Smooth muscle cell of the brain vasculature (primary cell): Measurements from ENCODE around the gene PRRG2.
"Not testable (repeated sequence)": the region's sequence is repeated elsewhere in the genome, so short reads cannot be mapped to it uniquely, and the experiment has no call there.

Experiments used
- DNase-seq: peaks from one replicate; pipeline ENCODE4 v3.0.0-alpha.2; 2012; ENCODE audit warnings: low read depth, low spot score

The PRRG2 gene

DNA sequence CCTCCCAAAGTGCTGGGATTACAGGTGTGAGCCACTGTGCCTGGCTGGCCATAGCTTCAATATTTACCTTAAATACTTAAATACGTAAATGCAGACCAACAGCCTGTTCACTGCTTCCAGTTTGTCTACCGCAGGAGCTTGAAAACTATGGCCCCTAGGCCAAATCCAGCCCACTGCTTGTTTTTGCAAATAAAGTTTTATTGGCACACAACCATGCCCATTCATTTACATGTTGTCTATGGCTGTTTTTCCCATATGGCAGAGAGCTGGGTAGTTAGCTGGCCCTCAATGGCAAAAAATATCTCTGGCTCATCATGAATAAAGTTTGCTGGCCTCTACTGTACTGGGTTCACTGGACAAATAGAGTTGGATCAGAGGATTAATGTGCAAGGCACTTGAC lies 21.7 kb downstream of the PRRG2 start:
- DNase-seq, result no peak

DNA sequence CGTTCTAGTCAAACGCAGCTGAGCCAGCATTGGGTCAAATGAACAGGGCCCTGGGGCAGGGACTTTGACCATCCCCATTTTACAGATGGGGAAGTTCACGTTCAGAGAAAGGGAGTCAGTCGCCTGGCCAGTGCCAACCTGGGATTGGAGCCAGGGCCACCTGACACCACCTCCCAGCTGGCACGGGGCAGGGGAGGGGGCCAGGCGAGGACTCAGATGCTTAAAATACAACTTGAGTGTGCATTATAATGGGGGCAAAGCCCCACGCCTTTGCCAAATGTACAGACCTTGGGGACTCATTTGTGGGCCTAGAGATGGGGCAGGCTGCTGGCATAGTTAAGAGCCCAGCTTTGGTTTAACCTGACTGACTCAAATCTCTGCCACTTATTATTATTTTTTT lies 24.5 kb downstream of the PRRG2 start:
- DNase-seq, result no peak

DNA sequence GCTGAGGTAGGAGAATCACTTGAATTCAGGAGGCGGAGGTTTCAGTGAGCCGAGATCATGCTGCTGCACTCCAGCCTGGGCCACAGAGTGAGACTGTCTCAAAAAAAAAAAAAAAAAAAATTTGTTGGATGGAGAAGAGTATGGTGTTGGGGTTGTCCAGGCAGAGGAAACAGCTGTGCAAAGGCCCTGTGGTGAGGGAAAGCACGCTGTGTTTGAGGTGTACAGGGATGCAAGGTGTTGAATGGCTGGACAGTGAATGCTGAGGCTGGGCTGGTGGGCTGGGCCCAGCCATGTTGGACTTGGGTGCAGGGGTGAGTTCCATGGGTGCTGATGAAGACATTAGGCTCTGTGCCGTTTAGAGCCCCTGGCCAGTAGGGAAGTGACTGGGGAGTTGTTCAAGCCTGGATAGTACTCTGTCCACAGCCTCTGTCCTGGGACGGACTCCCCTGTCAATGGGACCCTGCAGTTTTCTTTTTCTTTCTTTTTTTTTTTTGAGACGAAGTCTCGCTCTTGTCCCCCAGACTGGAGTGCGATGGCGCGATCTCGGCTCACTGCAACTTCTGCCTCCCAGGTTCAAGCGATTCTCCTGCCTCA lies 28.5 kb downstream of the PRRG2 start:
- no peak for DNase-seq

DNA sequence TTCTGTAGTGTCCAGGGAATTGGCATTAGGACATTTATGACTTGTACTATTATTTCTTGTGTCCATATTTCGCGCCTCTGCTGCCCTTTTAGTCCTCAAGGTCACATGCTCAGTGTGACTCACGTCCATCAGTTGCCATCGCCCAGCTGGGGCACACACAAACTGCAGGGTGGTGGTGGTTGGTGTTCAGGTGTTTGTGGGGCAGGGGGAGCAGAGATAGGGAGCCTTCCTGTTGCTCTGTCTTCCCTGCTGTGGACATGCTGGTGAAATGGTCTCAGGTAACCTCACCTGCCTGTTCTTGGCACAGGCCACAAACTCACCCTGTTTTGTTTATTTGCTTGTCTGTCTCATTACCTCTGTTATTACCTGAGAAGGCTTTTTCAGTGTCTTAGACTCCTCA lies 32.3 kb downstream of the PRRG2 start:
- DNase-seq, result no peak

DNA sequence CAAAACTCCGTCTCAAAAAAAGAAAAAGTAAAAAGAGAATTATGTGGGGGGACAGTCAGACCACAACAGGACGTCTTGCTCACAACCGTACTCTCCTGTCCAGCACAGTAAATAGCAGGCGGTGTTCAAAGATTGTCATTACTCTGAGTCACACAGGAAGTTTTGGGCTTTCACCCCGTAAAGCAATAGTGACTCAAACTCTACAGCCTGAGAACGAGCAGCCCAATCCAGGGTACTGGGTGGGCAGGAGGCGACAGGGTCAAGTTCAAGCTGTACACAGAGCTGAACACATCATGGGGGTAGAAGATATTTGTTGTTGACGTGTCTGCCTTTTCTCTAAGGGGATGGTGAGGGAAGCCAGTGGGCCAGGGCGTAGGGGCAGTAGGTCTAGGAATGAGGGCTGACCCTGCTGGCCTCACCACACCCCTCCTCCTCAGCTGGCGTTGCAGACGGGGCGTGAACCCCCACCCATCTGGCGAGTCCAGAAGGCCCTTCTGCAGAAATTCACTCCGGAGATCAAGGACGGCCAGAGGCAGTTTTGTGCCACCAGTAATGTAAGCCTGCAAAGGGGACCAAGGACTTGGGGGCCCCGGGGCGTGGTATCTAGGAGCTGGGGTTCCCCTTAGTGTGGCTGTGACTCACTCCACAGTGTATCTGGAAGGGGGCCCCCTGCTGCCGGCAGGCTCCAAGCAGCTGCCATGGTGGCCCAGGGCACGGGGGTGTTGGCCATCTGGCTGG lies 33.1 kb downstream of the PRRG2 start:
- no peak for DNase-seq

DNA sequence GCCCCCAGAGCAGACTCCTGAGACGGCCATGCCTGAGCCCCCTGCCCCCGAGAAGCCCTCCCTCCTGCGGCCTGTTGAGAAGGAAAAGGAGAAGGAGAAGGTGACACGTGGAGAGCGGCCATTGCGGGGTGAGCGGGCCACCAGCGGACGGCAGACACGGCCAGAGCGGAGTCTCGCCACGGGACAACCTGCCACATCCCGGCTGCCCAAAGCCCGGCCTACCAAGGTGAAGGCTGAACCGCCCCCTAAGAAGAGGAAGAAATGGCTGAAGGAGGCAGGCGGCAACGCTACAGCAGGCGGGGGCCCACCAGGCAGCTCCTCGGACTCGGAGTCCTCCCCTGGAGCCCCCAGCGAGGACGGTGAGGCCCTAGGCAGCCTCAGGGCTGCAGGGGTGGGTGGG lies 34.7 kb downstream of the PRRG2 start:
- no peak for DNase-seq

DNA sequence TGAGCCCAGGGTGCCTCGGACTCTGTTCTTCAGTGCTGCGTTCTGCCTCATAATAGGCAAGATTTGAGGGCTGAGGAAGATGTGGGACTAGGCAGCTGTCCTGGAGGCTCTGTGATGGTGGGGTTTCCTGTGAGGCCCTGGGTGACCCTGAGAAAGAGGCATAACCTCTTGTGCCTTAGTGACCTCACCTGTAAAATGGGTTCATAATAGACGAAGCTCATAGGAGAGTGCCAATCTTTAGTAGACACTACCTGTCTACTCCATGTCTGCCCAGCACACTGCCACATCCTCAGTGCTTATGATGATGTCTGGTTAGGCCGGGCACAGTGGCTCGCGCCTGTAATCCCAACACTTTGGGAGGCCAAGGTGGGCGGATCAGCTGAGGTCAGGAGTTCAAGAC lies 35.4 kb downstream of the PRRG2 start:
- no peak for DNase-seq

DNA sequence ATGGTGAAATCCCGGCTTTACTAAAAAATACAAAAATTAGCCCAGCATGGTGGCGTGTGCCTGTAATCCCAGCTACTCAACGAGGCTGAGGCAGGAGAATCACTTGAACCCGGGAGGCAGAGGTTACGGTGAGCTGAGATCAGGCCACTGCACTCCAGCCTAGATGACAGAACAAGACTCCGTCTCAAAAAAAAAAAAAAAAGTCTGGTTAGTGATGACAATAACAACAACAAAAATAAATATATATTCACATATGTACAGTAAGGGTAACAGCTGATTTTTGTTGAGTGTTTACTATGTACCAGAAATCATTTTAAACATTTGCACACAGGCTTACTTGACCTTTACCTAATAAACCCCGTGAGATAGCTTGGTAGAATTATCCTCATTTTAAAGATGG lies 35.8 kb downstream of the PRRG2 start:
- DNase-seq, result no peak

DNA sequence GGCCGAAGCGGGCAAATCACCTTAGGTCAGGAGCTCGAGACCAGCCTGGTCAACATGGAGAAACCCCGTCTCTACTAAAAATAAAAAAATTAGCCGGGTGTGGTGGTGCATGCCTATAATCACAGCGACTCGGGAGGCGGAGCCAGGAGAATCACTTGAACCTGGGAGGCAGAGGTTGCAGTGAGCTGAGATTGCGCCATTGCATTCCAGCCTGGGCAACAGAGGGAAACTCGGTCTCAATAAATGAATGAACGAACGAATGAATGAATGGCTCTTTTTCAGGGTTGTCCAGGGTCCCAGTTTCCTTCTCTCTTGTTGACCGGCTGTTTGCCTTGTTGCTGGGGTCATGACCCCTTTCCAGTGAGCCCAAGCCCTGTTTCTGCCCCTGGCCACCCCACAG lies 36.7 kb downstream of the PRRG2 start:
- DNase-seq, result not testable (repeated sequence)

DNA sequence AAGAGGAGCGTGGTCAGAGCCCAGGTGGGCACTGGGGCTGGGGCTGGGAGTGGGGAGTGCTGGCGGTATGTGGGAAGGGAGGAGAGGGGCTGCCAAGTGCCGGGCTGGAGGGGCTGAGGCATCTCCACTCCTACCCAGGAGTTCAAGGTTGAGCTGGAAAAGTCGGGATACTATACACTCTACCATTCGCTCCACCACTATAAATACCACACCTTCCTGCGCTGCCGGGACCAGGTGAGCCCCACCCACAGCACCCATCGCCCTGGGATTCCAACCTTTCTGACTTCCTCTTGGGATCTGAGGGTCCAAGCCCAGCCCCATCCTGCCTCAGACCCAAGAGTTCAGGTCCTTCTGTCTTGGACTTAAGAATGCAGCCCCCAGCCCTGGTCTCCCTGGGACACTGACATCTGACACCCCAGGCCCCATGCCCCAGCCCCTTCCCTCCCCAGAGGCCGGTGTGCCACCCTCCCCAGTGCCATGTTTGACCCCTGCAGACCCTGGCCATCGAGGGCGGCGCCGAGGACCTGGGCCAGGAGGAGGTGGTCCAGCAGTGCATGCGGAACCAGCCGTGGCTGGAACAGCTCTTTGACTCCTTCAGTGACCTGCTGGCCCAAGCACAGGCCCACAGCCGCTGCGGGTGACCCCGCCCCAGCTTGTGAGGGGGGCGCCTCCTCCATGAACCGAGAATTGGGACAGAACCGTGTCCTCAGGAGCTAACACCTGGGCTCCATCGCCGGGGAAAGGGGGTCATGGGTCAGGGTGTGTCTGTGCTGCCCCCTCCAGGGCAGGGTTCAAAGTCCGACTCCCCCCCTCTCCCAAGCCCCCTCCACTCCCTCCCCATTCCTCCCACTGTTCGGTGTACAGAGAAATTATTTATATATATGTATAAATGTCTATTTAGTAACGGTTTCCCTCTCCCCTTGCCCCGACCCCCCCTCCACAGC lies 44.1 kb downstream of the PRRG2 start:
- no peak for DNase-seq

DNA sequence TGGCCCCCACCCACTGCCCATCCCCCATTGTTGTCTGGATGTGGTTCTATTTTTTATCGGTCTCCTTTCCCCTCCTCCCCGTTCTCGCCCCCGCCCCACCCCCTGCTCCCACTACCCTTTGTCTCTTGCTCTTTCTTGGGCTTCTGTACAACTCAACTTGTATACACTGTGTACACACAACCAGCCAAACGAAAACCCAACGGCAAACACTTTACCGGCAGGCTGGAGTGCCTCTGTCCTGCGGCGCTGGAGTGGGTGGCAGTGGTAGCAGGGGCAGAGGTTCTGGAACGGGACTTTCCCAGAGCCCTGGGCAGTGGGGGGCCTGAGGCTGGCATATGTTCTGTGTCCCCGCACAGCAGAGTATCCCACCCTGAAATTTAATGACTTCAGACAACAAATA lies 45.1 kb downstream of the PRRG2 start:
- DNase-seq, result no peak

DNA sequence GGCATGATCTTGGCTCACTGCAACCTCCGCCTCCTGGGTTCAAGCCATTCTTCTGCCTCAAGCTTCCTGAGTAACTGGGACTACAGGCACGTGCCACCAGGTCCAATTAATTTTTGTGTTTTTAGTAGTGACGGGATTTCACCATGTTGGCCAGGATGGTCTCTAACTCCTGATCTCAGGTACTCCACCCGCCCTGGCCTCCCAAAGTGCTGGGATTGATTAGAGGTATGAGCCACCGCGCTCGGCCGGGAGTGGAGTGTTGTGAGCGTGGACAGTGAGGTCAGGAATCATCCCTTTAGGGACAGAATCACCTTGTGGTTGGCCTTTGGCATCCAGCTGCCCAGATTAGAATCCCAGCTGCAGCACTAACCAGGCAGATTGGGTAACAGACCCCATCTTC lies 48.5 kb downstream of the PRRG2 start:
- no peak for DNase-seq

DNA sequence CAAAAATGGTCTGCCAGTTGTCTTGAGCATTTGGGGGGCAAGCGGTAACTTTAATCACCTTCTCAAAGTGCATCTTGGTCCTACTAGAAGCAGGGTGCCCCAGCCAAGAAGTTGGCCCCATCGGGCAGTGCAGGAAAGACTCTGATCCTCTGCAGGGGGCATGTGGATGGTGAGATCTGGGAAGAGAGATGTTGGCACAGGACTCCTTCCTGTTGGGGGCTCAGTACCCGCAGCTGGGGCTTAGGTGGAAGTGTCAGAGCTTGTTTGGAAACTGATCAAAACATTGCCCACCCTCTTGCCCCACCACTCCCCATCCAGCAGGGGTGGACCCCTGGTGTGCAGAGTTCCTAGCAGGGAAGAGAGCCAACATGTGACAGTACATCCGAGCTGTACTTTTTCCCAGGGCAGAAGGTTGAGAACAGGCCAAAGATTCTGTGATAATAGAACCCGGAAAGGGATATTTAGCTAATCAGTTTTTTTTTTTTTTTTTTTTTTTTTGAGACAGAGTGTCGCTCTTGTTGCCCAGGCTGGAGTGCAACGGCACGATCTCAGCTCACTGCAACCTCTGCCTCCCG lies 50.0 kb downstream of the PRRG2 start:
- no peak for DNase-seq

DNA sequence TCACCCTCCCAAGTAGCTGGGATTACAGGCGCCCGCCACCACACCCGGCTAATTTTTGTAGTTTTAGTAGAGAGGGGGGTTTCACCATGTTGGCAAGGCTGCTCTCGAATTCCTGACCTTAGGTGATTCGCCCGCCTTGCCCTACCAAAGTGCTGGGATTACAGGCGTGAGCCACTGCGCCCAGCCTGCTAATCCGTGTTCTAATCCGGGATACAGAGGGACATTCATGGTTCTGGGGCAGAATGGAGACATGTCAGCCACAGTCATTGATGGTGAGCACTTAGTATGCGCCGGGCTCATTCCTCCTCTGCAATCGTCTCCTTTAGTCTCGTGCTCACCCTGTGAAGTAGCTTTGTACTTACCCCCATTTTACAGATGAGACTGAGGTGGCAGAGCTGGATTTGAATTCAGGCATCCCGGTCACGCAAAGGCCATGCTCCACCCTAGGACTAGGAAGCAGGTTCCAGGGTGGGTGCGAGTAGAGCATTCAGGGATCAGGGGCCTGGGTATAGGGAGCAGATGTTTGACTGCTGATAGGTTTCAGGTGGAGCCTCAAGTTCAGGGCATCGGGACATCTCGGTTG lies 50.6 kb downstream of the PRRG2 start:
- no peak for DNase-seq

DNA sequence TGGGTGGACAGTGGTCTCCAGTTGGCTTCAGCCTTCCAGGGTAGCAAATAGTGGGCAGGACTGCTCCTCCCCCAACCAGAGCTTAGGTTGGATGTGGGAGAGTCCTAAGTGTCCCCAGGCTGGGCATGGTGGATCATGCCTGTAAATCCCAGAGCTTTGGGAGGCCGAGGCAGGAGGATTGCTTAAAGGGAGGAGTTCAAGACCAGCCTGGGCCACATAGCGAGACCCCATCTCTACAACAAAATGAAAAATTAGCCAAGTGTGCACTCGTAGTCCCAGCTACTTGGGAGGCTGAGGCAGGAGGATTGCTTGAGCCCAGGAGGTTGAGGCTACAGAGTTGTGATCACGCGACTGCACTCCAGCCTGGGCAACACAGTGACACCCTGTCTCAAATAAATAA lies 51.5 kb downstream of the PRRG2 start:
- no peak for DNase-seq

DNA sequence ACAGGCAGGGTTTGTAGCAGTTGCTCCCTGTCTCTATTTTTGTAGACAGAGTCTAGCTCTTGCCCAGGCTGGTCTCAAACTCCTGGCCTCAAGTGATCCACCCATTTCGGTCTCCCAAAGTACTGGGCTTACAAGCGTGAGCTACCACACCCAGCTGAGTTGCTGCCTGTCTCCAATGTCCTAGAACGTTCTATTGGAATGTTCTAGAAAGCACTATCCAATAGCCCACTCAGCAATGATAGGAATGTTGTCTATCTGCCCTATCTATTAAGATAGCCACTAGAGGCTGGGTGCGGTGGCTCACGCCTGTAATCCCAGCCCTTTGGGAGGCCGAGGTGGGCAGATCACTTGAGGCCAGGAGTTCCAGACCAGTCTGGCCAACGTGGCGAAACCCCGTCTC lies 52.2 kb downstream of the PRRG2 start:
- not testable (repeated sequence) for DNase-seq

DNA sequence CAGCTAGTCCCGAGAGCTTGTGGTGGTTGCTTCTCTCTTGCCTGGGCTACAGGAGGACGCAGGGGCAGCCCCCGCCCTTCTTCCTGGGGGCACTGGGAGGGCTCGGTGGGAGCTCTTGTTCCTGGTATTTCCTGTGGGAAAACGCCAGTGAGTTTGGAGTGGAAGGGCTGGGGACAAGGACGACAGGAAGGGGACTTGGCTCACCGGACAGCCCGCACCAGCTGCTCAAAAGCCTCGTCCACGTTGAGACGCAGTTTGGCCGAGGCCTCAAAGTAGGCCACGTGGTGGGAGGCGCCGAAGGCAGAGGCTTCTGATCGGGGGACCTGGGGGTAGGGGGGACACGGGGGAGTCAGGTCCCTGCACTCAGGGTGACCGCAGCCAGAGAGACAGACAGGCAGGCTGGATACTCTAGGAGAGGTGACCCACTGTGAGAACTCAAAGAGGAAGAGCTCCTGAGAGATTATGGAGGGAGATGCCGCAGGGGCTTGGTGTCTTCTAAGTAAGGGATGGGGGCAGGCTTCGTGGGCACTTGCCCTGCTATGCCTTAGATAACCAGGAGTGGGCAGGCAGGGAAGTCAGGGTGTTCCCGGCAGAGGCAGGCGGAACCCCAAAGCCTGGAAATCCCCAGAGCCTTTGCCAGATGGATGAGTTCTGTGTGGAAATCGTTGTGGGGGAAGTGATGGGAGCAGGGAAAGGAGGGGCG lies 54.6 kb downstream of the PRRG2 start:
- DNase-seq, result no peak

DNA sequence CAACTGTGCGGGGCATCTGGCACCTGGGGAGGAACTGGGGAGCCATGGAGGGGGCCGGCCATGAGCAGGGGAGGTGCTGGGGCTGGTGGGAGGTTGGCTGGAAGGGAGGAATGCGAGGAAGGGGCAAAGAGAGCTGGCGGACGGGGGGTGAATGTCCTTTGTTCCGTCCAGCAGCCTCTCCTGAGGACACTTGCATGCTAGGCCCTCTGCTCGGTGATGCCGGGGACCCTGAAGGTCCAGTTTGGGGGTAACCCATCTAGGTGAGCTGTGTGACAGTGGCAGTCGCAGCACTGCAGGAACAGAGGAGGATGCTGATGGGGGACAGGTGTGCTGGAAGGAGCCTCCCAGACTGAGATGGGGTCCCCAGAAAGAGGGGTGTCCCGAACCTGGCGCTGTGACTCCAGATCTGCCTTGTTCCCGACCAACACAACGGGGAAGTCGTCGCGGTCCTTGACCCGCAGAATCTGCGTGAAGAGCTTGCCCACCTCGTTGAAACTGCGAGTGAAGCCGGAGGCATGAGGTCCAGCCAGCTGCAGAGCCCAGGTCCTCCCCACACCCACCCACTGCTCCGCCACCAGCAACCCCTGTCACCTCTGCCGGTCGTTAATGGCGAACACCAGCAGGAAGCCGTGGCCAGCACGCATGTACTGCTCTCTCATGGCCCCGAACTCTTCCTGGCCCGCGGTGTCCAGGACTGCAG lies 55.3 kb downstream of the PRRG2 start:
- no peak for DNase-seq

DNA sequence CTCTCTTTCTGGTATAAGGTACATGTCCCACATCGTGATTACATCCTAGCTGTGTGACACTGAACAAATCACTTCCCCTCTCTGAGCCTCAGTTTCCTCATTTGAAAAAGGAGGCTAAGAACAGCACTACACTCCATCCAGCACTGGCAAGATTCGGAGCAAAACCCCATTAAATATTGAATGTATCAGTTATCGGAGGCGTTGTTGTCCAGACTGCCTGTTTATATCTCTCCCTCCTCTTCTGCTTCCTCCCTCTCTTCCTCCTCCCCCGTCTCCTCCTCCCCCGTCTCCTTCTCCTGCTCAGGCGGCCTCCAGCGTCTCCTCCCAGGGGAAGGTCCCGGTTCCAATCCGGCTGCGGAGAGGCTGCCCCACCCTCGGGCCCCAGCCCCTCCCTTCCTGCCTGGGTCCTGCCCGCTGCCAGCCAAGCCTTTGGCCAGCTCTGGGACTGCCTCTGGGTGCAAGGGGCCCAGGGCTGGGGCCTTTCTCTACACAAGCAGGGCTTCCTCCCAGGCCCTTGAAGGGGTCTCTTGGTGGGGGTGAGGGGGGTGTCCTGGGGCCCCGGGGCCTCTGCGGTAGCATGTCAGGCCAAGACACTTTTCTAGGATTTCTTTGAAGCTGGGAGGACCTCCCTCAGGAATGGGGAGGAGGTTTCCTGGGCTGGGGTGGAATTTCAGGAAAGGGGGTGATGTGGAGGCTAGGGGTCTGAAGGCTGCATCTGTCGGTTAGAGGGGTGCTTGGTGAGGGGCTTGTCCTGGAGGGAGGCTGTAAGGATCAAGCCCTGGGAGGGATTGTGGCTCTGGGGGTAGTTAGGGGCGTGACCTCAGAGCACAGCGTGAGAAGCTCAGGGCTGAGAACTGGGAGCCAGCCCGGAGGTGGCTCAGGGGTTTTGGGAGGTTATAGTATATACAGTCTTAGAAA lies 57.0 kb downstream of the PRRG2 start:
- no peak for DNase-seq
